Thyroid gland (tissue), 4 donors: ENCODE data around the gene RAB27A. TPM values are rescaled to one million over a fixed set of nuclear protein-coding genes. Genes with fewer than 3 reads are reported as not detected.
"Not testable (repeated sequence)": the region's sequence is repeated elsewhere in the genome, so short reads cannot be mapped to it uniquely, and the experiment has no call there.

Experiments used
- DNase-seq, 2 donors: peaks; one replicate each; pipeline ENCODE4 v3.0.0-alpha.2; 2019
- H3K27ac ChIP-seq, 3 donors: fragments of 200-600 bp; sonication (generic); 1 replicate in 2 of 3; 2 replicates in 1 of 3; pipeline ENCODE4 v1.5.1; 2016 to 2019; ENCODE audit warnings: mild to moderate bottlenecking in 1 of 3, moderate library complexity in 1 of 3
- H3K27me3 ChIP-seq: fragments of 200-600 bp; sonication (generic); one replicate; pipeline ENCODE4 v1.5.1; 2019
- H3K36me3 ChIP-seq, 2 donors: fragments of 200-600 bp; sonication (generic); one replicate each; pipeline ENCODE4 v1.5.1; 2016 to 2019
- H3K4me1 ChIP-seq, 2 donors: fragments of 200-600 bp; sonication (generic); one replicate each; pipeline ENCODE4 v1.5.1; 2017 to 2019
- H3K4me3 ChIP-seq, 3 donors: fragments of 200-600 bp; sonication (generic); replicated peaks in 1 of 3; 1 replicate in 2 of 3; 2 replicates in 1 of 3; pipeline ENCODE4 v1.5.1; 2016; ENCODE audit warnings: mild to moderate bottlenecking in 1 of 3
- H3K9me3 ChIP-seq: fragments of 200-600 bp; sonication (generic); one replicate; pipeline ENCODE4 v1.5.1; 2017
- POLR2A ChIP-seq, 2 donors: fragments of 450-650 bp; IDR thresholded peaks; one replicate each; pipeline ENCODE4 v1.6.1; 2017; ENCODE audit warnings: antibody characterized with exemption in 2 of 2, mild to moderate bottlenecking in 2 of 2, moderate library complexity in 1 of 2
- WGBS, 2 donors: methylation state at CpG; one replicate each; pipeline ENCODE4 v1.1.5; 2017; 5-methylcytosine and 5-hydroxymethylcytosine counted together
- intact Hi-C: fragments of 100-400 bp; cut with DNase I; formaldehyde crosslinking; loops from one replicate; pipeline ENCODE4 v1.15.1; 2023
- total RNA-seq, 4 donors: library from RNA; depleted of rRNA; stranded (reverse); fragments of >200 nt; gene quantifications; one replicate each; pipeline ENCODE4 v1.2.3, GENCODE V29; 2016
- TF ChIP-seq, protein P1 (sequence below), 6 experiments: fragments of 200-600 bp in 3 of 6; fragments of 450-650 bp in 3 of 6; sonication (generic) in 3 of 6; IDR thresholded peaks; one replicate each; pipeline ENCODE4 v1.5.1; 2016 to 2019; ENCODE audit warnings: antibody characterized with exemption in 6 of 6, mild to moderate bottlenecking in 2 of 6, inconsistent platforms in 1 of 6, moderate library complexity in 1 of 6

The RAB27A gene
- total RNA-seq, 4 donors from 2014 or later, result 14.7 to 35.6 (median 26.4) TPM

DNA sequence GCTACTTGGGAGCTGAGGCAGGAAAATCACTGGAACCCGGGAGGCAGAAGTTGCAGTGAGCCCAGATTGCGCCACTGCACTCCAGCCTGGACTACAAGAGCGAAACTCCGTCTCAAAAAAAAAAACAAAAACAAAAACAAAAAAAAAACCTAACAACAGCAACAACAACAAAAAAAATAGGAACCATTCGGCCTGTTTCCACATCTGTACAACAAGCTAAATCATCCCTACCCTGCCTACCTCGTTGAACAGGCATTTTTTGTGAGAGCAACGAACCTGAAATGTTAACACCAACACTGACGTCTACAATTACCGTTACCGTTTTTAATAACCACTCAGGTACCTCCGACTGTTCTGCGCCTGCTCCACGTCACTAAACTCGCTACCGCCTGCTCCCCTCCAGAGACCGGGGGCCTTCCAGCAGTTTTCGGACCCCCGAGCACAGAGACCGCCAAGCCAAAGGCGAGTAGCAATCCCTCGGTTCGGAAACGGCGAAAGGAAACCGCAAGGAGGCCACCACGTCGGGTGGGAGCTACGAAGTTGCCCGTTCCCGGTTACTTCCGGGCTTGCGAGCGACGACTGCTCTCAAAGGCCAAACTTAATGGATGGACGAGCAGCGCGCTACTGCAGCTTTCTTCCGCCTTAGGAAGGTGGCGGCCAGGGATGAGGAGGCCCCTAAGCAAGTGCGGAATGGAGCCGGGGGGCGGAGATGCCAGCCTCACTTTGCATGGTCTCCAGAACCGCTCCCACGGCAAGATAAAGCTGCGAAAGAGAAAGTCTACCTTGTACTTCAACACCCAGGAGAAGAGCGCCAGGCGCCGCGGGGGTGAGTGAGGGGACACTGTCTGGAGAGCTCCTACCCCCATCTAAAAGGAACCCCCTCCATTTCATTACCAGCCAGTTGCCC is 29.2 kb upstream of the RAB27A start, which contains the start of the genes PIGB and PIGBOS1:
PIGB (plus strand) TSS at position 635 of the 907 bp plus-strand sequence; CDS start at position 664, 29 bp downstream.
PIGBOS1 (minus strand) TSS at position 536 of the 907 bp plus-strand sequence. CDS start 1,331 bp downstream, outside the sequence.
- H3K9me3 ChIP-seq, result no peaks in the 10 kb centered on the region
- H3K36me3 ChIP-seq, result no peaks in the 10 kb centered on the region
- intact Hi-C loops, result no loop called here
- peak within 1 kb of the TSS; percentile 45 to 99 (median 58) for H3K4me3 ChIP-seq
- peak; percentile 87 to 89 for DNase-seq
- WGBS, 2 donors, result 1% methylated on average over 29 to 49 of the region's 49 CpGs
- H3K27ac ChIP-seq, result peak within 1 kb of the TSS; percentile 89 to 97 (median 96)
- H3K27me3 ChIP-seq, result no peaks in the 10 kb centered on the region
- TF ChIP-seq, protein P1, sequence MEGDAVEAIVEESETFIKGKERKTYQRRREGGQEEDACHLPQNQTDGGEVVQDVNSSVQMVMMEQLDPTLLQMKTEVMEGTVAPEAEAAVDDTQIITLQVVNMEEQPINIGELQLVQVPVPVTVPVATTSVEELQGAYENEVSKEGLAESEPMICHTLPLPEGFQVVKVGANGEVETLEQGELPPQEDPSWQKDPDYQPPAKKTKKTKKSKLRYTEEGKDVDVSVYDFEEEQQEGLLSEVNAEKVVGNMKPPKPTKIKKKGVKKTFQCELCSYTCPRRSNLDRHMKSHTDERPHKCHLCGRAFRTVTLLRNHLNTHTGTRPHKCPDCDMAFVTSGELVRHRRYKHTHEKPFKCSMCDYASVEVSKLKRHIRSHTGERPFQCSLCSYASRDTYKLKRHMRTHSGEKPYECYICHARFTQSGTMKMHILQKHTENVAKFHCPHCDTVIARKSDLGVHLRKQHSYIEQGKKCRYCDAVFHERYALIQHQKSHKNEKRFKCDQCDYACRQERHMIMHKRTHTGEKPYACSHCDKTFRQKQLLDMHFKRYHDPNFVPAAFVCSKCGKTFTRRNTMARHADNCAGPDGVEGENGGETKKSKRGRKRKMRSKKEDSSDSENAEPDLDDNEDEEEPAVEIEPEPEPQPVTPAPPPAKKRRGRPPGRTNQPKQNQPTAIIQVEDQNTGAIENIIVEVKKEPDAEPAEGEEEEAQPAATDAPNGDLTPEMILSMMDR (IDR thresholded peaks at IDR 0.05), result peak in 2 of 6 experiments; percentile 19 to 38
- peak in 1 of 2 donors; percentile 73 for TF ChIP-seq POLR2A (IDR thresholded peaks at IDR 0.05)
- peaks cover 23 to 26% of the 10 kb centered on the region in 2 donors for H3K4me1 ChIP-seq

- H3K27me3 ChIP-seq, H3K4me1 ChIP-seq, H3K9me3 ChIP-seq, intact Hi-C loops, H3K27ac ChIP-seq, H3K36me3 ChIP-seq, DNase-seq, H3K4me3 ChIP-seq: not testable (repeated sequence)
- no CpG with 5 or more reads among the region's 32 CpGs for WGBS, 2 donors
Observed at GRCh38 chr15:55302801-55303200, 13.2 kb upstream of the RAB27A start.

DNA sequence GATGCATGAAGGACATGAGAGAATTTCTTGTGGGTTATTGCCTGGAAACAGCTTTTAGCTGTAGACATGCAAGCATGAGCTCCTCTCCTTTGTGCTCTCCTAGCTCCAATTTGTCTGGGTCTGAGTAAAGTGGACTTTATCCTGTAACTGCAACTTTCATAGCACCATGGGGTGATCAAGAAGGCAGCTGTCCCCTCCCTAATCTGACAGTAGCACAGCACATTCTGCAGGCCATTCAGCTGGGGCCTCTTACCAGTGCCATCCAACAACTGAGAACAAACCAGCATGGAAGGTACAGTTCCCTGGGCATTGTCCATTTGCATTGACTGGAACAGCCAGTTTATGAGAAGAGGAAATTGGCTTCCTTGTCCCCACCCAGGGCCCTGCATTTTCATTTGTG is 7.7 kb upstream of the RAB27A start:
- no peaks in the 10 kb centered on the region for H3K9me3 ChIP-seq
- TF ChIP-seq, protein P1 (IDR thresholded peaks at IDR 0.05), result no peak
- no peak for TF ChIP-seq POLR2A (IDR thresholded peaks at IDR 0.05)
- H3K27me3 ChIP-seq, result no peaks in the 10 kb centered on the region
- no peaks in the 10 kb centered on the region for H3K4me1 ChIP-seq
- H3K27ac ChIP-seq, result no peak overlapping the region
- no peak for DNase-seq
- H3K36me3 ChIP-seq, result no peaks in the 10 kb centered on the region
- no peak overlapping the region for H3K4me3 ChIP-seq
- intact Hi-C loops, result no loop called here

DNA sequence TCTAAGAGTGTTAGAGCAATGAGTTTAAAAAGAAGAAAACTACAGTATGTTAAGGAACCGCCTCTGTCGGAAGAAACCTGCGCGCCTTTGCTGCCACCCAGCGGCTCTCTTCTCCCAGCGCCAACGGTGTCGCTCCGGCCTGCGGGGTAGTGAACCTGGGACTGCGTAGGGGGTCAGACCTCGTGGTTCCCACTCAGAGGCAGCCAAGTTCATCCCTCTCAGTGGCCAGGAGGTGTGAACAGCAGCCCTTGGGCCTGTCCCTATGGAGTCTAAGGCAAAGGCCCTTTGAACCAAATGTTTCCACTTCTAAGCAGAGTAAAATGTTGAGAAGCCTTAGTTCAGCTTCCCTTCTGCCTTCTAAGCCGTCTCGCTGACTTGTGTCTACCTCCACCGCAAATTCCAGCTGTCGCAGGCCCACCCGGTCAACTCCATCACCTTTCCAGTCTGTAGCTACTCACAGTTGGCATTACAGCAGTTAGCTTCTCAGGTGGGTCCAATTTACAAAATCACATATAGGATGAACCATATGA is 980 bp upstream of the RAB27A start:
- Histone ChIP-seq H3K4me1 (peaks cover 7 to 13% of the 10 kb centered on the region in 2 donors), H3K27me3 (no peaks in the 10 kb centered on the region), H3K4me3 (peak overlapping the region in 1 of 3 donors; percentile 63), H3K36me3 (no peaks in the 10 kb centered on the region), H3K27ac (peak overlapping the region; percentile 54 to 93 (median 88)), H3K9me3 (no peaks in the 10 kb centered on the region)
- intact Hi-C loops, result loop anchor here (2.0 kb wide), 1 partner anchor 72 kb away; no protein-coding TSS in a partner anchor
- WGBS, 2 donors, result 22 to 23% methylated on average over 17 of the region's 17 CpGs
- DNase-seq, result peak; percentile 87 to 89
- TF ChIP-seq POLR2A (IDR thresholded peaks at IDR 0.05), result no peak
- TF ChIP-seq, protein P1 (IDR thresholded peaks at IDR 0.05), result peak; percentile 67 to 94 (median 86)

GRCh38 chr15:55289011-55289745 is 435 bp downstream of the RAB27A start:
- H3K4me3 ChIP-seq, result peak overlapping the region; percentile 23 to 85 (median 63)
- no peaks in the 10 kb centered on the region for H3K9me3 ChIP-seq
- peaks cover 7 to 18% of the 10 kb centered on the region in 2 donors for H3K4me1 ChIP-seq
- H3K27me3 ChIP-seq, result no peaks in the 10 kb centered on the region
- 5 to 6% methylated on average over 12 to 19 of the region's 37 CpGs for WGBS, 2 donors
- TF ChIP-seq POLR2A (IDR thresholded peaks at IDR 0.05), result no peak
- TF ChIP-seq, protein P1 (IDR thresholded peaks at IDR 0.05), result no peak
- intact Hi-C loops, result no loop called here
- peak; percentile 29 to 34 for DNase-seq
- no peaks in the 10 kb centered on the region for H3K36me3 ChIP-seq
- H3K27ac ChIP-seq, result peak overlapping the region; percentile 54 to 93 (median 88)
